ENCODE results near the gene TUBB2A.
"Not testable (repeated sequence)": the region's sequence is repeated elsewhere in the genome, so short reads cannot be mapped to it uniquely, and the experiment has no call there.

TUBB2A gene

DNA sequence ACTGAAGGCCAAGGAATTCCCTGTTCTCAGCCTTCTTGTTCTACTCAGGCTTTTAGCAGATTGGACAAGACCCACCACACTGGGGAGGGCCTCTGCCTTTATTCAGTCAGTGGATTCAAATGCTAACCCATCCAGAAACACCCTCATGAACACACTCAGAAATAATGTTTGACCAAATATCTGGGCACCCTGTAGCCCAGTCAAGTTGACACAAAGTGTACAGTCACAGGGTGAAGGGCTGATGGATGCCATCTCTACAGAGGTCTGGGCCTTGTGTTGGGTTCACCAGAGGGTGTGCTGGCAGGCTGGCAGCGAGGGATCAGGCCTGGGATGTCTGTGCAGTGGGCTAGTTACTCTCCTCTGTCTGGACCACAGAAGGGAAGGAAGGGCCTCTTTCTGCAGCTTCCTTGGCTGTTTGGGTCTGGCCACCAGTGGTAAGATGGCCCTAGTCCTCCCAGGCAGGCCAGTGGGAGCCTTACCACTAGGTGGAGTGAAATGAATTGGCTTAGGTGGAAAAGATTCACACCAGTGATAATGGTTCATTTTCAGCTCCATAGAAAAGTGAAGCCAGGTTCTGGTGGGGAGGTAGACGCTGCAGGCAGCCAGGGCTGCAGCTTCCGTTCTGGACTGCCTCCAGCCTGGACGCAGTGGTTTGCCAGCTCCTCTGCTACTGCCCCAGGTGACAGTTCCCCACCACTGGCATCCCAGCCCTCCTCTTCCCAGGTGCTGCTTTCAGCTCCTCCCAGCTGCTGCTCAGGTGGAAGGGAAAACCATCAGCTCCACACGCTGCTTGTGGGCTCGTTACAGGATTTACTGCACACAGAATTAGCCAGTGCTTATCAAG lies 9.2 kb downstream of the TUBB2A start:
- DNase-seq, result no peak

DNA sequence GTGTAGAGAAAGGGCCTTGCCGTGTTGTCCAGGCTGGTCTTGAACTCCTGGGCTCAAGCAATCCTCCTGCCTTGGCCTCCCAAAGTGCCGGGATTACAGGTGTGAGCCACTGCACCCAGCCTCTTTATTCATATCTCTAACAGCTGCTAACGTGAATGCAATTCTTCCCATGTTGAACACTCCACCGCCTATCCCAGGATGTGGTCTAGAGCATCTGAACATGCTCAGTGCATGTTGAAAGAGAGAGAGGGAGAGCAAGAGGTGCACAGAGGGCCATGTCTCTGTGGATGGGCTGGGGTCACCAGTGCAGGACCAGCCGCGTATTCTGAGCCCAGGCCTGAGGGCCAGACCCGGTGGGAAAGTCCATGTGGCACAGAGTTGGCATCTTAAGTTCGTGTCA lies 12.8 kb downstream of the TUBB2A start:
- no peak for DNase-seq

DNA sequence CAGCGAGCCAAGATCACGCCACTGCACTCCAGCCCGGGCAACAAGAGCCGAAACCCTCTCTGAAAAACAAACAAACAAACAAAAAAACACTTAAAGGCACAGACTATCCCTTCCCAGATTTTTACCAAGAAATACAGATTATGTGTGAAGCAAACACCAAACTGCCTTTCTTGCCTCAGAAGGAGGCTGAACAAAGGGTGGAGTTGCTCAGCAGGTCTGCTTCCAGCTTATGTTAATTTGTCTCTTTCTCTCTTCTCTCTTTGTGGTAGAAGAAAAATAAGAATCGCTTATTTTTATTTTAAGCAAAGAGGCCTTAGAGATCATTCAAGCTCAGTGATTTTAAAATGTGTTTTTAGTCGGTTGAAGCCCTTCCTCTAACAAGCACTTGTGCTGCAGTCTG lies 14.2 kb downstream of the TUBB2A start:
- no peak for DNase-seq

DNA sequence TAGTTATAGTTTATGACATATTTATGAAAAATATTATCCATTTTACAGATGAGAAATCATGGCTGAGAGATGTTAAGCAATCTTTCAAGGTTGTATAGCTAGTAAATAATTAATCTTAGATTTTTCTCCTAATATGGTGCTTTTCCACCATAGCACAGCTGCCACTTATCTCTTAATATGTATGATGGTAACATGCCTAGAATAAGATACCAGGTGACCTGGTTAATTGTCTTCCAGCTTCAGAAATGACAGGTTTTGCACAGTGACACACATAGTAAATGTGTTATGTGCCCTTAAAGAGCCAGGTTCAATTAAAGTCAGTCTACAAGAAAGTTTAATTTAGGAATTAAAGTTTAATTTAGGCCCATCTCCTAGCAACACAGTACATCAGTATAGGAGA lies 14.8 kb downstream of the TUBB2A start:
- no peak for DNase-seq

DNA sequence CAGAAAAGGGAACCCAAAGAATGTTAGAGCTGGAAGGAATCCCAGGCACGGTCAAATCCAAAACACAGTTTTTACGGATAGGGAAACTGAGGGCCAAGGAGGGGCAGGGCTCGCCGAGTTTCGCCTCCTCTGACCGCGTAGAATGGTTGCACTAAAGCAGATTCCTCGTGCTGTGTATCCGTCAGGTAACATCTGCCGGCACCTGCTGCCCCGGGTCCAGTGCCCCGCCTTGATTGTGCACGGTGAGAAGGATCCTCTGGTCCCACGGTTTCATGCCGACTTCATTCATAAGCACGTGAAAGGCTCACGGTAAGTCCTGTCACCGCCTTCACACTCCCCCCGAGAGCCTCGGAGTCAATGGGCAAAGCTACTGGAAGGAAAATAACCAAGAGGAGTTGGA lies 17.1 kb downstream of the TUBB2A start:
- no peak for DNase-seq

DNA sequence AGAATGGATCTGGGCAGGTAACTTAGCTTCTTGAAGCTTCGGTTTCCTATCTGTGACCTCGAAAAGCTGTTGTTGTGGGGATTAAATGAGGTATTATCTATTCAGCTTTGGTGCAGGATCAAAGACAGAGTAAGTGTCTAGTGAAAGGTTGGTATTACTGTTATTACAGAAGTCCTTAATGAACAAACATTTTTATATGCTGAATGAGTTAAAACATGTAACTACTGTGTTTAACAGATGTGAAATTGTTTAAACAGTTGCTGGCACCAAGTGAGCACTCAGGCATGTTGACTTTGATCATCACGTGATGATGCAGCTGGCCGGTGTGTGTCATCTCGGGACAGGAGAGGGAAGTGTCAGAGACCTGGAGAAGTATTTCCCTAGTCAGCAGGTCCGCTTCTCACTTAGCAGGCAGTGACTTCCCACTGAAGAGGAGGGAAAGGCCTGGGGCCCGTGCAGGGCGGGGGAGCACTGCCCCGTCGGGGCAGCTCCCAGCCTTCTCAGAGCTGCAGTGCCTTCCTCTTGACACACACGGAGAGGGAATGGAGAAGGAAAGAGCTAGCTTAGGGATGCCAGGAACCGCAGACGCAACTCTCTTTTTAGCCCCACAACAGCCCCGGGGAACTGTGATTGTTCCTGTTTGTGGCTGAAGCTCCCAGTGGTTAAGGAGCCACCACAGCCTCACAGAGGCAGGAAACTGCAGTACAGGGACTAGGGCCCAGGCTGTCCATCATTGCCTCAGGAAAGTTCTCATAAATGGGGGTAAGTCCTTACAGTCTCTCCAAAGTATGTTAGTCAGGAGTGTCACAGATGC lies 18.0 kb downstream of the TUBB2A start:
- no peak for DNase-seq

DNA sequence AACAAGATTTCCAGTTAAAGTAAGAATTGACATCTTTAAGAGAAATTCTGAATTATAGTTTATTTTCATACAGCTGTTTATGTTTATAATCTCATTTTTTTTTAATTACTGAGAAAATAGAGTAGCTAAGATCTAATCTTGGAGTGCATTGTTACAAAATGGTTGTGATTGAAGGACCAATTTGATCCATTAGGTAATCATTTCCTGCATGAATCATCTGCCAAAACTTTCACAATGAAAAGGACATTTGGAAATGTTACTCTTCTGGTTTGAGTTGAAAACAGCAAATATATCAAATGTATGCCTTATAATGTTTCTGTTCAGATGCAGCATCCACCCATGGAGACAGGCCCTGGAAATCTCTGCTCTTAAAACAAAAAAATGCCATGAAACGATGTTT lies 19.0 kb downstream of the TUBB2A start:
- DNase-seq, result no peak

DNA sequence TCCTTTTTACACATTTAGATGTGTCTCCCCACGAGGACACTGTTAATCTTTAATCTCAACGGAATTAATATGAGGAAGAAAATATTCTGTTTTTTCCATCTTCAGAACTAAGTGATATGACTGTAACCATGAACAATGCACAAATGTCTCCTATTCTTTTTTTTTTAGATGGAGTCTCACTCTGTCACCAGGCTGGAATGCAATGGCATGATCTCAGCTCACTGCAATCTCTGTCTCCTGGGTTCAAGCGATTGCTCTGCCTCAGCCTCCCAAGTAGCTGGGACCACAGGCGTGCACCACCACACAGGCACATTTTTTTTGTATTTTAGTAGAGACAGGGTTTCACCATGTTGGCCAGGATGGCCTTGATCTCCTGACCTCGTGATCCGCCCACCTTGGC lies 19.5 kb downstream of the TUBB2A start:
- DNase-seq, result not testable (repeated sequence)

DNA sequence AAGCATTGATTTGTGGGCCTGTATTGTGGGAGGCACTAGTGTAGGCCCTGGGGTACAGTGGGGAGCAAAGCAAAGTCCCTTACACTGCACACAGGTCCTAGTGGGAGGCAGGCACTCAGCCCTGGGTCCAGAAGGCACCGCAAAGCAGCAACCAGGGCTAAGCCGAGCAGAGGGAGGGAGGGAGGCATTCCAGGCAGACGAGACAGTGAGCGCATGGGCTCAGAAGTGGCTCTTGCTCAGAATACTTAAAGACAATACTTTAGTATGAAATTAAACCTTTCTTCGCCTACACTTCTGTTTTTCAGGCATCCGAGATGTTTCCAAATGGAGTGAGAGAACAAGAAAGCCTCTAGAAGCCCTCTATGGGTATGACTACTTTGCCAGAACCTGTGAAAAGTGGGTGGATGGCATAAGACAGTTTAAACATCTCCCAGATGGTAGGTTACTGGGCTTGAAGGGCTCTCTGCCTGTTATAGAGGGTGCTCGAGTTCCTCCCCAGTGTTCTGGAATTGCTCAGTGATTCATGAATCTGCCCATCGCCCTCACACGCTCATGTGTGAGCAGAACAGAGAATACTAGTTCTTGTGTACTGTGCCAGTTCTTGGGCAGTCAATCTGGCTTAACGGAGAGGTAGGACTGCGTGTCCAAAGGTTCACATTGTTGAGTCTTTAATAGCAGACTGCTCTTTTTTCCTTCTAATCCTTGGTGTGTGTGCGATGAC lies 20.1 kb downstream of the TUBB2A start:
- DNase-seq, result no peak

DNA sequence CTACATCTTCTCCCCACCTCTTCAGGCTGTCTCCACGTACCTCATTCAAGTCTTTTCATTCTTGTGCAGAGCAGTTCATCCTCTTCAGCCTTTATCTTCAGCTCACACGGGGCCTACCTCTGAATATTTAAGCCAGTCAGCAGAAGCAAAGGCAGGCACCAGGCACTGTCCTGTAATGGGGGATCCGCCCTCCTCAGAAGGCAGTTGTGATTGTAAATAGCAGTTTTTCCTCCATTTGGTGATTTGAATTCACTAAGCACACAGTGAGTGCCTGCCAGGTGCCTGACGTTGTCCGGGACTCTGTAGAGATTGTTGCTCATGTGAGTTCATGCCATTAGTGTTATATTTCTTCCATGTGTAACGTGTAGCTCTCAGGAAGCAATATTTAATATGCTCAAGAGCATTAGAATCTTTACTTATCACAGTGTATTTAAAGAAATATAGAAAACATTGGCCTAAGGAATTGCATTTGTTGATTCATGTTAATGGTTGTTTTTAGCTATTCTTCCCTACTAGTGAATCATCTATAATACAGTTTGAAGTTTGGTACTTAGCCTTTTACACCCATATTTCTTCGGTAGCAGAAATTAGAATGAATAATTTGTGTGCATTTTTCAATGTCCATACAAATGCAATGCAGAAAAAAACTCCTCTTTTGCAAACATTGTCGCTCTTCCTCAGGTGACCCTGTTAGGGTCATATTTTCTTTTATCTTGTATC lies 20.9 kb downstream of the TUBB2A start:
- no peak for DNase-seq

DNA sequence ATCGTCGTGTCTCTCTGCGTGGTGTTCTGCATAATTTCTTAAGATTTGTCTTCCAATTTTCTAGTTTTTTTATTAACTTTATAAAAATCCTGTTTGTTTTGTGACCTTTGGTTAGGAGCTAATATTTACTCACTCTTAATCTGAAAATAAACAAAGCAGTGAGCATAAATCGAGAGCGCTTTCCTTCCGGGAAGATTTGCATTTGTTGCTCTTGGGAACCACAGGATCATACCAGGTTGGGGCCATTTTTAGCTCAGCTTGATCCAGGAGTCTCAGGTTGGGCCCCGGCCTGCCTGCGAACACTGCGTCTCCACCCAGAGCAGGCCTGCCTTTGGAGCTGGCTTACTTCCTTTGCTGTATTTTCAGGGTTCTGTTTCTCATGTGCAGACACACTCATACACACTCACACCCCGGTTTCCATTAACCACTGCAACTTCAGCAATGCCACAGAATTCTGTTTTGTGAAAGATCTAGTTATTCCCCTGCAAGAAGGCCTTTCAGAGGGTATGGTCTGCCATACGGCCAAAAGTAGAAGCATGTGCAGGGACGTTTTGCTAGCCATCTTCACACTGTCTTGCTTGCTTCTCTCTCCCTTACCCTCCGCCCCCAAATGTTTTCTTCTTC lies 21.6 kb downstream of the TUBB2A start:
- DNase-seq, result no peak

DNA sequence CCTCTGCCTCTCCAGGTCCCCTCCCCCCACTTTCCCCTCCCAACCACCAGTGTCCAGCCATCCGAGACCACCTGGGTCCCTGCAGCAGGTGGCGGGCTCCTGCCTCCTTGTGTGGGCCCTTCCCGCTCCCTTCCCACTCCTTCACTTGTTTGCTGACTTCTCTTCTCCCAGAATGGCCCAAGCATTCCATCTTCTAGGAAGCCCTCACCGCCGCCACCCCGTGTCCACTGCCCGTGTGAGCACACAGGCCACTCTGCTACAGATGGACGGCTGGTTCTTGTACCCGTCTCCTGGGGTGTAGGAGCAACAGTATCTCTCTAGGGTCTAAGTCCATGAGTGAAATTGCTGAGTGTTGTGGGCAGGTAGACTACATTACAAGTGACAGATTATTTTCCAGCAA lies 23.8 kb downstream of the TUBB2A start:
- DNase-seq, result no peak

DNA sequence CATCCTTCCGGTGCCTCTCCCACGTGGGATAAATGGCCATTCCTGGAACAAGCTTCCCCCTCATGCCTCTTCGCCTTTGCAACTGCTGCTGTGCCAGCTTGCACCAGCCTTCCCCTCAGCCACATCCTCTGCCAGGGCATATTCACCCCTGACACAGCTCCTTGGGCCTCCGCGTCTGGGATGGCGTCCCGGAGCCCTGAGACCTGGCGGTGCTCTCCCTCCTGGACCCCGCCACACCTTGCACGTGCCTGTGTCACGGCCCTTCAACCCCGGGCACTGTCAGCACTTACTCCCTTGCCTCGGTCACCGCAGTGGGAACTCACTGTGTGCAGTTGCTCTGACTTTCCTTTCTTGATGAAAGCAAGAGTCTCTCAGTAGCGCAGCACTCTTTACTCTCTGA lies 25.6 kb downstream of the TUBB2A start:
- DNase-seq, result no peak

DNA sequence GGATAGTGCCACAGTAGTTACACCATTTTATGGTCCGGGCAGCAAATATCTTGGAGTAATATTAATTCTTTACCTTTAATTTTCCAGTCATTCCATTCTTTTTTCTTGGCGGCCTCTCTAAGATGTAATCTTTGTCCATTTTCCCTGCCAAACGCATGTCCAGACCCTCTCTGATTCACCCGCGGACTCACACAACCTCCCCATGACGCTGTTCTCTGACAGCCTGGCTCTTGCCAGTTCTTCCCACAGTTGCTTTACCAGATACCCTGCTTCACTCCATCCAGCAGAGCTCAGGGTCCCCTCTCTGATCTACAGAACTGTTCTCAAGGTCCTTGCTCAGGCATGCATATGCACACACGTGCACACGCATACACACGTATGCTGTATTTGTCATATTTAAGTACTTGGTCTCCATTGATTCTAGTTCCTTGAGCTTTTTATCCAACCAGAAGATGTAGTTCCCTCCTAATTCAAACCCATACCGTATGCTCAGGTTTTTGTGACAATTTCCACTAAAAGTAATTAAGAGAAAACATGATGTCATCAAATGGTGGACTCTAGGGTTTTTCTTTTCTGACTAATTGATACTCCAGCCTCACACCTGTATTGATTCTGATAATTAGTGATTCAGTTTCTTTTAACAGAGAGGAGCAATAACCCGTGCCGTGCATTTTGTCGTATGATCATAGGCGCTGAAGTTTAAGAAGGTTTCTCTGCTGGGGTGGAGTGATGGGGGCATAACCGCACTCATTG lies 28.8 kb downstream of the TUBB2A start:
- DNase-seq, result no peak

DNA sequence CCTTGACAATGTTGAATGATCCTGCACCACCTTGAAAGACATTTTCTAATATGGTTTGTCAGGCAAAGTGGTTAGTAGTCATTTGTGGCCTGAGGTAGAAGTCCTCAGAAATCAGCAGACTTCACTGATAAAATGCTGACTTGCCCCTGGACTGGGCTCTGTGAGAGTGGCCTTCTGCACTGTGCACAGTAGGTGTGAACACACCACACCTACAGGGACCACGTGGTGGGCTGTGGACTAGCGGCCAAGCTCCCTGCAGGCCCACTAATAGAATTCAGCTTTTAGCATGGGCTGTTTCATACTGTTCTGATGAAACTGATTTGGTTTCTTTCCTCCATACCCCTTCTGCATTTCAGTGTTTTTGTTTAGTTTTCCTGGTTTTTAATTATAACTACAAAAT lies 31.5 kb downstream of the TUBB2A start:
- DNase-seq, result no peak

DNA sequence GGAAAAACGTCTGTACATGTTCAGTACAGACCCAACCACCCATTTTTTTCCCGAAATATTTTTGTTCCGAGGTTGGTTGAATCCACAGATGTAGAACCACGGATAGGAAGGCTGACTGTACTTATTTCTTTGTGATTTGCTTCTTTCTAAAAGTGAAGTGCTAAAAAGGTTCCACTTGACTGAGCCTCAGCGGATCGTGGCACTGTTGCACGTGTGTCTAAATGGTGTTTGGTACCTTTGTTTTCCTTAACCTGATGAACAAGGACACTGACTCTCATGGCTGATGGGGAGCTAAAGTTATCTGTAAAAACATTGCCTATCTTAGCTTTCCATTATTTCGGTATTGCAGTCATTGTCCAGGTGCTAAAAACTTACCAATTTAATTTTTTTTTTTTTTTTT lies 32.7 kb downstream of the TUBB2A start:
- DNase-seq, result no peak

DNA sequence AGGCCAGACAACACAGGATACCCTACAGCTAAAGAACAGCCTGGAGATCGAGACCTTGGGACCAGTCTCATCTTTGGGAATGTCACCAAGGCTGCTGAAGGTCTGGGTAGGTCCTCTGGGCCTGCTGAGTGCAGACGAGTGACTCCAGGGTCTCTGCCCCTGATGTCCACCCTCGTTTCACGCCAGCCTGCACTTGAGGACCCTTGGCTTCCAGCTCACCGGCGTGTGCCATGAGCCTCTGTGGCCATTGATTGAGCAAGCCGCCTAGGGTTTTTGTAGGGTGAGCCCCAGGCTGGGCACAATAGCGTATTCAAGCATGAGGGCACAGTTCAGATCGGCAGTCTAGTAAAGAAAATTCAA lies 34.5 kb downstream of the TUBB2A start:
- no peak for DNase-seq

DNA sequence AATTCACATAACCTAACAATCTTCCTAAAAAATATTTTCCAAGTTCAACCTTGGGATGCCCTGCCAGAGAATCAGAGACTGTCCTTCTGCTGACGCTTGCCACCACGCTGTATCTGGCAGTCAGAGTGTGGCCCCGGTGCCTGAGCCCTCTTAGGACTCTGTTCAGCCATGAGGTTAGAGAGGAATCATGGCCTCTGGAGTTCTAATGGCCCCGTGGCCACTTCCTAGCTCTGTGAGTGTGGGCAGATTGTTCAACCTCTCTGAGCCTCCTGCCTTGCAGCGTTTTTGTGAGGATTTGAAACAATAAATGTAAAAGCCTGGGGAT lies 36.6 kb downstream of the TUBB2A start:
- no peak for DNase-seq

DNA sequence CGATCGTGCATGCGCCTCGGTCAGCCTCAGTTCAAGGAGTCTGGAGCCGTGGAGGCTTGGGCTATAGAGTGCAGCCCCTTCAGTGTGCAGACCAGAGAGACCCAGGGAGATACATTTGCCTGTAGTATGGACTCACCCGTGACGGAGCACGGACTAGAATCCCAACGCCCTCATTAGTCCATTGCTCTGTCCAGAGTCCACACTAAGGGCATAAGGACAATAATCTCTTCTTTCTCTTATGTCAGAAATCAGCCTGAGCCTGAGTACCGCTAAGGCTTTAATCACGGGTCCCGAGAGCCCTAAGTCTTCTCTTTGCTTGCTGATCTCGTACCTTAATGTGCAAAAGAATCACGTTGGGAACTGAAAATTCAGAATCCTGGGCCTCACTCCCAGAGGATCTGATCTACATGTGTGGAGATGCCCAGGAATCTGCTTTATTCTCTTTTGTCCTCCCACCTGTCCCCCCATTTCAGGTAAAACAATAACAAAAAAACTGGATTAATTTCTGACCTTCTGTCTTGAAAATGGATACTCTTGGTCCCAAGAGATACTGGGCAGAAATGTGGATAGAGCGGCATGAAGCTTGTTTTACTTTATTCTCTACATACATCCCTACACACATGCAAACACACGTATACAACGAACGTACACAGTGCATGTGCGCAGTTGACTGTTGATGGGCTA lies 38.2 kb downstream of the TUBB2A start:
- no peak for DNase-seq

DNA sequence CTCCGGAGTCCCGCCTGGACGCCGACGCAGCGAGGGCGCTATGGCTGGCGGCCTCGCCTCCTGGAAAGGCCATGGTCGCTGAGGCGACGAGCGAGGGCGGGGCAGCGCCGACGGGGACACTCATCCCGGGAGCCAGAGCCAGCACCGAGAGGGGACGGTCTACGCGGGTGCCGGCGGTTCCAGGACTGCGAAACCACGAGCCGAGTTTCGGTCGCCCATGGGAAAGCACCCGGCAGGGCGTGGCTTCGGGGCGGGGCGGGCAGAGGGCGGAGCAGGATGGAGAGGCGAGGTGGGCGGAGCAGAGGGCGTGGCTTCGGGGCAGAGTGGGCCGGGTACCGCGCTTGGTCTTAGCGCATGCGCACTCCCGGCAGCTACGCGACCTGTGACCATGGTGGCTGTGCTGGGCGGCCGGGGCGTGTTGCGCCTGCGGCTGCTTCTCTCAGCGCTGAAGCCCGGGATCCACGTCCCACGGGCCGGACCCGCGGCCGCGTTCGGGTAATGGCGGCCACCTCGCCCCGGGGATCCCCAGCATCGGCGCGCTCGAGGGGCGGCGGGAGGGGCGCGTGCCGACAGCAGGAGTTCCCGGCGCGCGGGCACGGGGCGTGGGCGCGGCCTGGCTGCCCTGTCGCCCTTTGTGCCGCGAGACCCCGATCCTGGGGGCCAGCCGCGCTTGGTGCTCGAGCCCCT lies 38.8 kb downstream of the TUBB2A start, which contains the start of gene BPHL:
Gene BPHL (plus strand): TSS at position 359 of the 687 bp plus-strand sequence. CDS start 30 bp downstream, at position 389.
- DNase-seq, result peak; percentile 99

DNA sequence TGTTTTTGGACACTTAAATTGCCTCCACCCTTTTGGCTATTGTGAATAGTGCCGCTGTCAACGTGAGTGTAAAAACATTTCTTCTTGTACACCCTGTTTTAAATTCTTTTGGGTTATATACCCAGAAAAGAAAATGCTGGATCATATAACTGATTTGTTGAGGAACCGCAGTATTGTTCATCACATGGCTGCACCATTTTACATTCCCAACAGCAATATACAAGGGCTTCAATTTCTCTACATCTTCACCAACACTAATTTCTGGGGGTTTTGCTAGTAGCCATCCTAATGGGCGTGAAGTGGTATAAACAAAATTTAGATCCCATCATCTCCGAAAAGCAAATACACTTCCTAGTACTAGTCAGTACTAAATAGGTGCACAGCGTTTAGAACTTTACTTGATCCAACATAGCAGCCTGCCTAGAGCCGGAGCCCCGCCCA lies 39.4 kb downstream of the TUBB2A start:
- DNase-seq, result no peak

Data from activated CD4-positive, alpha-beta T cell treated with anti-CD3 and anti-CD28 coated beads for 1 hour (primary cell).